ENCODE measurements around the gene RAD21L1. TPM values are rescaled to one million over a fixed set of nuclear protein-coding genes. Genes with fewer than 3 reads are reported as not detected.

Gene RAD21L1
- total and polyA plus RNA-seq, 10 donors, result not detected

GRCh38 chr20:1206366-1207148 lies 19.3 kb upstream of the RAD21L1 start:
- Histone ChIP-seq H3K36me3 (no peaks in the 10 kb centered on the region), H3K27ac (peak overlapping the region in 2 of 8 donors; percentile 13 to 19), H3K4me3 (peak overlapping the region in 1 of 8 donors; percentile 21), H3K9me3 (no peaks in the 10 kb centered on the region), H3K27me3 (replicated peaks in 1 of 7) (peaks cover 0 to 4% (median 0%) of the 10 kb centered on the region in 7 donors), H3K4me1 (no peaks in the 10 kb centered on the region)
- TF ChIP-seq POLR2A (IDR thresholded peaks at IDR 0.05) (no peak), POLR2AphosphoS5 (IDR thresholded peaks at IDR 0.05) (no peak), CTCF (IDR thresholded peaks at IDR 0.05 in 8 of 11, conservative IDR thresholded peaks at IDR 0.05 in 3 of 11) (no peak)
- no peak for DNase-seq
- intact Hi-C loops (cut with DNase I; ENCODE audit: low total_unique reads), result no loop called here
- 83 to 87% (median 84%) methylated on average over 11 to 19 of the region's 19 CpGs for whole genome bisulfite sequencing, 5 donors

GRCh38 chr20:1207293-1207878 lies 18.5 kb upstream of the RAD21L1 start:
- DNase-seq, result no peak
- 90 to 96% (median 94%) methylated on average over 3 of the region's 3 CpGs for WGBS, 5 donors
- no peaks in the 10 kb centered on the region for H3K36me3 ChIP-seq
- H3K4me3 ChIP-seq, result no peak overlapping the region
- peaks cover 0 to 7% (median 0%) of the 10 kb centered on the region in 7 donors for H3K27me3 ChIP-seq (replicated peaks in 1 of 7)
- intact Hi-C loops (cut with DNase I; ENCODE audit: low total_unique reads), result no loop called here
- H3K9me3 ChIP-seq, result no peaks in the 10 kb centered on the region
- TF ChIP-seq POLR2A (IDR thresholded peaks at IDR 0.05) (no peak), CTCF (IDR thresholded peaks at IDR 0.05 in 8 of 11, conservative IDR thresholded peaks at IDR 0.05 in 3 of 11) (no peak), POLR2AphosphoS5 (IDR thresholded peaks at IDR 0.05) (no peak)
- H3K4me1 ChIP-seq, result no peaks in the 10 kb centered on the region
- H3K27ac ChIP-seq, result no peak overlapping the region

GRCh38 chr20:1209447-1210387 lies 16.1 kb upstream of the RAD21L1 start:
- Histone ChIP-seq H3K4me3 (no peak overlapping the region), H3K36me3 (no peaks in the 10 kb centered on the region), H3K27ac (no peak overlapping the region), H3K9me3 (no peaks in the 10 kb centered on the region), H3K27me3 (replicated peaks in 1 of 7) (peaks cover 0 to 15% (median 0%) of the 10 kb centered on the region in 7 donors), H3K4me1 (peaks cover 0 to 9% (median 6%) of the 10 kb centered on the region in 6 donors)
- 68 to 75% (median 69%) methylated on average over 5 of the region's 5 CpGs for WGBS, 5 donors
- DNase-seq, result no peak
- intact Hi-C loops (cut with DNase I; ENCODE audit: low total_unique reads), result loop anchor here (5.0 to 10.0 kb wide), 2 partner anchors 255 to 387 kb away; no protein-coding TSS in a partner anchor
- TF ChIP-seq CTCF (IDR thresholded peaks at IDR 0.05 in 8 of 11, conservative IDR thresholded peaks at IDR 0.05 in 3 of 11) (no peak), POLR2A (IDR thresholded peaks at IDR 0.05) (no peak), POLR2AphosphoS5 (IDR thresholded peaks at IDR 0.05) (no peak)

Measured in spleen (tissue), 11 donors.